HG03159 (cell line): Measurements from ENCODE around the gene FGD2.

ENCODE experiments used
- ATAC-seq: cut with Tn5 transposase; IDR thresholded peaks from one replicate; pipeline ENCODE4 v1.9.1; 2021; ENCODE audit warnings: mild to moderate bottlenecking, moderate library complexity; ENCODE audit not compliant: unreplicated experiment

The FGD2 gene

DNA sequence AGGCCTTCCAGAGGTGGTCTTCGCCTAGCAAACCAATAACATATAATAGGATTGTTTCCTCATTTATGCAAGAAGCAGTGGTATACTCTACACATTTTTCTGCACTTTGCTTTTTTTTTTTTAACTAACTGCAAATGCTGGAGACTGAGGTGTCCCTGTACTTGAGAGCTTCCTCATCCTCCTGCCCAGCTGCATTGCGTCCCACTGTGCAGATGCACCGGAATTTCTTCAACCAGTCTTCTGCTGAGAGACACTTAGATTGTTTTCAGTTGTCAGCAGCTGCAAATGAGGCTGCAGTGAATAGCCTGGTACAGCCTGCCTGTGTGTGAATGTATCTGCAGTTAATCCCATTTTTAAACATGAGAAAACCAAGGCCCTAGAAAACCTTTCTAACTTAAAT lies 11.5 kb downstream of the FGD2 start:
- no peak for ATAC-seq

DNA sequence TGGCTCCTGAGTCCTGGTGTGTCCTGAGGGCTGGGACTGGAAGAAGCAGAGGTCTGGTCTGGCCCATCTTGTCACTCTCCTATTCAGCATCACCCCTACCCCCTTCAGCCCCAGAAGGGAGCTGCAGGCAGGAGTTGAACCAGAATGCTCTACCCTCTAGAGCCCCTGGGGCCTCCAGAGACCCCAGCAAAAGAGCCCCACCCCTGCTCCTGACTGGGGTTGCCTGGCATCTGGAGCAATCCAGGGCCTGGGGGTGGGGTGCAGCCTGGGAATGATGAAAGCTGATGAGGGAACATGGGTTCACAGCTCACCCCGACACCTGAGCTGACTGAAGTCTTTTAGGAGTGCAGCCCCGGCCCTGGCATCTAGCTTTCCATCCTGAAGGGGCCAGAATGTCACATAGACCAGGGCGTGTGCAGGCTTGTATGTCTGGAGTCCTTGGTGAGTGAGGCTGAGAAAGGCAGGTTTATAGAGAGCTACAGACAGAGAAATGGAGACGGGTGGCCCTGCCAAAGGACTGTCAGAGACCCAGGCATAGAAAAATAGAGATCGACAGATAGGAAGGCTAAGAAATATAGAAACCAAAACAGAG lies 12.2 kb downstream of the FGD2 start:
- no peak for ATAC-seq

DNA sequence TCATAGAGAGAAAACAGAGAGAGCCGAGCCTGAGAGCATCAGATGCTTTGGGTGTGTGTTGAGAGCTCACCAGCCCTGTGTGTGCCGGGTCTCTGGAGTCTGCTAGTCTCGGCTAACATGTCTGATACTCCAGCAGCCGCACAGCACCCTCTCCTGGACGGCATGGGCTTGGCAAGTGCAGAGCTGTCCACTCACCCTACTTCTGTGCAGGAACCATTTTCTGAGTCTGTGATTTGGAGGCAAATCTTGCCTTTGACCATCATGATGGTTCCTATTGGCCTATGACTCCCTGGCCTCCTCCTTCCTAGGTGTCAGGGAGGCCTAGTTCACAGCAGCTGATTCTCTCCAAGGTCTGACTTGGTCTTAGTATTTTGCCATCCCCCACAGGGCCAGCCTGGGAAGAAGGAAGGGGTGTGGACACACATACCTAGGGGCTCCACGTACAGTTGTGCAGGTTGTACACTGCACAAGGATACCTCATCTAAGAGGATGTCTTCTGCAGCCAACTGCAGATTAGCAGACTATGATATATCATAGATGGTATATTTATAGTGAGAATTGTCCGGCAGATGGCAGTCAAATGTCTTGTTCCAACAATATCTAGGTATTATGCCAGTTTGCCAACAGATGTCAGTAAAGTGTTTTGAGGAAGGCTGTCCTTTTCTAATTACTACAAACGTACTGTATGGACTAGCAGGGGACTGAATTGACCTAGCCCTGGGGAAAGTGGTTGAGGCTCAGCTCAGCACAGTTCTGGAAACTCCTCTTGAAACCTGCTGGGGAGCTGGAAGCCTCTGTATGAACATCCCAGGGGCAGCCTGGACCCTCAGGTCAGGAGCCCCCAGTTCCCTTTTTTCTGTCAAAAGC lies 13.0 kb downstream of the FGD2 start:
- ATAC-seq: peak; percentile 76

DNA sequence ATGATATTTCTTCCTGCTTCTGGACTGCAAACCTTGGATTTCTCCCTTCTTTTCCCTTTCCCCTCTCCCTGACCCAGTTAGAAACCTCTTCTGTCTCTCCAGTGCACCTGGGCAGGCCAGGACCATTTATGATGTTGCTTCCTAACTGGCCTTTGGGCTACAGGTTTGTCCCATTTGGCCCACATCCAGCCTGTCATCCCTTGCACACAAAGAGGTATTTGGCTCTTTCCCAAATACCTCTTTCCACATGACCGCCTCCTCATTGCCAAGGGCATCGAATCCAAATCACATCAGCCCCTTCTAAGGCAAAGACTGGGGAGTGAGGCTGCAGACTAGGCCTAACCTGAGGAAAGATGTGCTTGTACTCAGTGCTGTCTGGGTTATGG lies 13.6 kb downstream of the FGD2 start:
- no peak for ATAC-seq

GRCh38 chr6:37020381-37020780 lies 14.9 kb downstream of the FGD2 start:
- ATAC-seq: no peak

- no peak for ATAC-seq
Observed at GRCh38 chr6:37020812-37021211, 15.4 kb downstream of the FGD2 start.

DNA sequence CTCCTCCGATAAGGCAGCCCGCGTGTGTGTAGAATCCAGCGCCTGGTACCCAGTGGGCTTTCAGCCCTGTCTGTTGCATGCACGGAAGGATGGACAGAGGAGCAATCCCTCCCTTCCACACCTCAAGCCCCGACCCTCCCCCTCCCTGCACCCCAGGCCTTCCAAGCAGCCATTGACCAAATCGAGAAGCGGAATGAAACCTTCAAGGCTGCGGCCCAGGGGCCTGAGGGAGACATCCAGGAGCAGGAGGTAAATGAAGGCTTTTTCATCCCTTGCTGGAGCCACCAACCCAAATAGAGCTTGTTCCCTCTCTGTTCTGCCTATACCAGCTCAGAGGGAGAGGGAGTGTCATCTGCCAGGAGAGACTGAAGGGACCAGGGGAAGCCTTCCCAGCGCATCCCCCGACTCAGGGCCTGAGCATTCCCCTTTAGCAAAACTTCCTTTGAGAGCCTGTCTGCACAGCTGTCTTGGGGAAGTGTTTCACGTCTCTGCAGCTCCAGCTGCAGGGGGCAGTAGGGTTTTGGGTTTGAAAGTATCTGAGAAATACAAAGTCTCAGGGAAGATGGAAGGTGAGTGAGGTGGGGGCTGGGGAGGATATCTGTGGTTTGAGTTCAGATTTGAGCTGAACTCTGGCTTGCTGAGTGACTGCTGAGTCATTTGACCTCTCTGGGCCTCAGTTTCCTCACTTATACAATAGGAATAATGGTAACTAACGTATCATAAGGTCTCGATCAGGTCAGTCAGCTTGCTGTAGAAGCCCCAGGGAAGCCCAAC lies 16.1 kb downstream of the FGD2 start:
- no peak for ATAC-seq

GRCh38 chr6:37022135-37022863 lies 16.8 kb downstream of the FGD2 start:
- no peak for ATAC-seq

DNA sequence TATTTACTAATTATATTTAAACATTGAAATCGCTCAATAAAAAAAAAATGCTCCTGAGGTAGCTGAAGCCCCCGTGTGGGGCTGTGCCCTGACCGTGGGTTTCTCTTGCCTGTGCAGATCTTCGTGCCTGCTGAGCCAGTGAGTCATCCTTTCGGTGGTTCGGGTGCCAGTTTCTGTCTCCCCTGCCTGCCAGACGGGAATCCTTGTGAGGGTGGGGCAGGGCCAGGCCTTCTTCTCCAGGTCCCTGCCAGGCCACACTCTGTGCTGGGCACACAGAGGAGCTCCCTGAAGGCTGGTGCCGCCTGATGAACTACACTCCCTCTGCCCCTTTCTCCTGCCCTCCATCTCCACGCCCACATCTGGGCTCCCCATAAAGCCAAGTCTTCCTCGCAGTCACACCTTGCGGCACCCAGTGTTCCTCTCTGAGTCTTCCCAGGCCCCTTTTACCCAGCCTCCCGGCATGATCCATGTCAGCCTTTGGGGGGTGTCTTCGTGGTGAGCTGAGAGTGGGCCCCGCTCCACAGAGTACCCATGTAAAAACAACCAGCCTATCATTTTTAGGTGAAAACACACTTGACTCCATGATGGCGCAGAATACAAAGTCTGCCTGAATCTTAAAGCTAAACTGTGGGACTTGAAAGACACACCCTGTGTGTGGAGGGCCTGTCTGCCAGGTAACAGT lies 19.3 kb downstream of the FGD2 start:
- ATAC-seq: no peak

GRCh38 chr6:37025621-37026466 lies 20.4 kb downstream of the FGD2 start:
- no peak for ATAC-seq

DNA sequence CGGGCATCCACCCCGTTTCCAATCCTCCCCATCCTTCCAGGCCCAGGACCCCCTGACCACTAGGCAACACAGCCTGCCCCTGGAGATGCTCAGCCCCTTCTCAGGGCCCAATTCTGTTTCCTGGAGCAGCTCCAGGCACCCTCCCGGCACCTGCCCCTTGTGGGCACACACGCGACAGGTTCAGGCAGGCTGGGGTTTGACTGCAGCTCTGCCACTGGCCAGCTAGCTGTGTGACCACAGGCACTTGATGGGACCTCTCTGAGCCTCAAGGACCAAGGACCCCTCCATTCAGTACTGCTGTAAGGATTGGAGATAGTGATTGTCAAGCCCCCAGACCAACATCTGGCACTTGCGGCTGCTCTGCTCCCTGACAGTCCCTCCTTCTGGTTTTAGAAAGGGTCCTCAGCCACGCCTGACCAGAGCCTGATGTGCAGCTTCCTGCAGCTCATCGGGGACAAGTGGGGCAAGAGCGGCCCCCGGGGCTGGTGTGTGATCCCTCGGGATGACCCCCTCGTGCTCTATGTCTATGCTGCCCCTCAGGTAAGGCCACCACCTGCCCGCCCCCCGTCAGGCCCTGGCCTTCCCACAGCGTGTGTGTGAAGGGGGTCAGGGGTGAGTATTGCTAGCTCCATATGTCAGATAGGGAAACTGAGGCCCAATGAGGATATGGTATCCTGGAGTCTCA lies 21.7 kb downstream of the FGD2 start:
- no peak for ATAC-seq

- ATAC-seq: no peak
Observed at GRCh38 chr6:37027811-37028469, 22.5 kb downstream of the FGD2 start.

GRCh38 chr6:37029249-37029971 lies 24.0 kb downstream of the FGD2 start:
- no peak for ATAC-seq

GRCh38 chr6:37030599-37030998 lies 25.1 kb downstream of the FGD2 start:
- ATAC-seq: no peak

- ATAC-seq: no peak
Observed at GRCh38 chr6:37032239-37032638, 26.8 kb downstream of the FGD2 start.

DNA sequence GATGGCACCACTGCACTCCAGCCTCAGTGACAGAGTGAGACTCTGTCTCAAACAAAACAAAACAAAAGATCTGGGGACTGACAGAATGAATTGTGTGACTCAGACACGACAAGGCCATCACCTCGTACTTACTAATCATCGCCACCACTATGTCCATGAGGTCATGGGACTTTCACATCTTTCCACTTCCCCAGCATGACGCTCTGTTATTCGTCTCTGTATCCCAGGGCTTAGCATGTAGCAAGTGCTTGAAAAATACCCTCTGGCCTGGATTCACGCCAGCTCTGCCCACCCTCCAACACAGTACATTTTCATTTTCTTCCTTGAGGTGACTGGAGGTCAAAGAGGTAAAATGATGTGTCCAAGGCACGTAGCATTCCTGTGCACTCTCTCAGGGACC lies 27.8 kb downstream of the FGD2 start:
- ATAC-seq: no peak

- ATAC-seq: no peak
Observed at GRCh38 chr6:37033819-37034795, 28.7 kb downstream of the FGD2 start.
